ENCODE data around the gene PLXDC2.

DNA sequence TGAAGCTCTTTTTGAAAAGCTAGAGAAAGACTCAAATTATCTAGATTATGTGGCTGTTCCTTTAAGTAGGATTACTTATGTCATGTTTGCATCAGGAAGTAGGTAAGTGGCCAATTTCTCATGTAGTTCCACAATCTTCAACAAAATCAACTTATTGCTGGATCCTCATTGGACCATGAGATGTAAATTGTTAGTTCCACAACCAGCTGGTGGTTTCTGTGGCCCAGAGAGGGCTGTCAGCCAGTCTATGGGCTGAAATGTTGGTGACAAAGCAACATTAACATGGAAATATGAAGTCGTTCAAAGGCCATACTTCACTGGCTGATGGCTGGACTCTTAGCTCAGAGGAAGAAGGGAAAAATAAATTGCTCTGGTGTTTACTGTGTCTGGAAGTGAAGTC, 157.9 kb downstream of the PLXDC2 start:
- TF ChIP-seq CTCF (conservative IDR thresholded peaks at IDR 0.05 in 1 of 2, IDR thresholded peaks at IDR 0.05 in 1 of 2; ENCODE audit: extremely low read depth in 1 of 2, insufficient read depth in 1 of 2, low read depth in 1 of 2, low read length in 2 of 2) = no peak
- no peak for TF ChIP-seq EZH2 (IDR thresholded peaks at IDR 0.05; ENCODE audit: borderline replicate concordance, low read length)

All from mammary epithelial cell (primary cell).